HFFc6 (cell line): Measurements from ENCODE around the gene CRTC3. TPM values are rescaled to one million over a fixed set of nuclear protein-coding genes. Genes with fewer than 3 reads are reported as not detected.
A peak's percentile ranks its signal among the peaks of the same experiment; 100 is the strongest.

Source experiments
- DNase-seq: peaks from one replicate; pipeline ENCODE4 v3.0.0-alpha.2; 2018
- H3K27ac Mint-ChIP-seq: 2 replicates; pipeline ENCODE4 v1.8.0; 2020; ENCODE audit warnings: mild to moderate bottlenecking, mixed read lengths
- H3K27me3 Mint-ChIP-seq: 2 replicates; pipeline ENCODE4 v1.8.0; 2021; ENCODE audit warnings: mild to moderate bottlenecking, moderate library complexity, mixed read lengths; ENCODE audit not compliant: insufficient read depth
- H3K36me3 Mint-ChIP-seq: 2 replicates; pipeline ENCODE4 v1.8.0; 2021; ENCODE audit warnings: low read depth, mixed read lengths
- H3K4me1 Mint-ChIP-seq: 2 replicates; pipeline ENCODE4 v1.8.0; 2020; ENCODE audit warnings: low read depth, mixed read lengths
- H3K4me3 Mint-ChIP-seq: 2 replicates; pipeline ENCODE4 v1.8.0; 2020; ENCODE audit warnings: mild to moderate bottlenecking, moderate library complexity, mixed read lengths
- H3K9me3 Mint-ChIP-seq: 2 replicates; pipeline ENCODE4 v1.8.0; 2020; ENCODE audit warnings: mild to moderate bottlenecking, mixed read lengths
- total RNA-seq, 6 experiments: library from RNA; stranded (reverse); fragmentation: NEBNext Ultra II Directional; extraction: Animal tissue kit (Norgen Biotek cat#: 25700); gene quantifications; 2 replicates in 1 of 6; 3 replicates in 5 of 6; pipeline ENCODE4 v1.2.3, GENCODE V29; 2021
- TF ChIP-seq, protein P1 (sequence below): fragments of 200-600 bp; sonication (generic); IDR thresholded peaks from 2 replicates; pipeline ENCODE4 v1.5.0; 2021; ENCODE audit warnings: antibody characterized with exemption, mild to moderate bottlenecking

Gene CRTC3
- total RNA-seq, 6 experiments from 2014 or later, result 21.5 to 24.3 (median 23.5) TPM

DNA sequence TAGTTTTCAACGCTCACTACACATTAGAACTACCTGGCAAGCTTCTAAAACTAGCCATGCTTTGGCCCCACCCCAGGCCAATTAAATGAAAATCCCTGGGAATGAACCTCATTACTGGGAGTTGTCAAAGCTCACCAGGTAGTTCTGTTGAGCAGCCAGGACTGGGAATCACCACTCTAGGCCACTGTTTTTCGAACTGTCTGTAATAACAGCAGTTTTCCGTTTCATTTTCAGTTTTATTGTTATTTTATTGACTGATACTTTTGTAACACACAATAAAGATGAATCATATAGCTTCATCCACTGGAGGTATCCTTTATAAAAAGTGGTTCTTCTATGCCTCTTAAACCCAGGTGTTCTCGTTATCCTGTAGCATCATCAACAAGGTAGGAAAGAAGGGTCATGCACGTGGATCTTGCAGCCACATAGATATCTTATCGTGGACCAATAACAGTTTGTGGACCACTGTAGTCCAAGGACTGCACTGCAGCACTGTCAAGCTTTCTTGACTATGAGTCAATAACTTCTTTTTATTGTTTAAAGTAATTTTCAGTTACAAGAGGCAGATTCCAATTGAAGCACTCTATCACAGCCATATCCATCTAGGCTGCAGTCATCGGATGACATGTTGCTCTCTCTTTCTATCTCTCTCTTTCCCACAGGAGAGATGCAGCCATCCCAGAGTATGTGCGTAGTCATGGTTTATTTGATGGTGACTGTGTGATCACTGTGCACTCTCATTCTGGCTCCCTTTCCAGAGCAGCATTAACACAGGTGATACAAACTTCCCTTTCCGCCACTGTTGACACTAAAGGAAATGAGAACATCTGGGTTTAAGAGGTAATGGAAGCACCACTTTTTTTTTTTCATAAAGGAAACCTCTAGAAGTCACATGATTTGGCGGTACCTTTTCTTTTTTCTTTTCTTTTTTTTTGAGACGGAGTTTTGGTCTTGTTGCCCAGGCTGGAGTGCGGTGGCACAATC is 148.4 kb downstream of the CRTC3 start:
- no peak for DNase-seq
- Mint-ChIP-seq H3K4me1 (peaks cover 41% of the 10 kb centered on the region), H3K27ac (no peak overlapping the region), H3K4me3 (no peak overlapping the region), H3K36me3 (peaks cover 5% of the 10 kb centered on the region; the same call in 1 of the 2 replicates), H3K27me3 (peaks cover 16% of the 10 kb centered on the region), H3K9me3 (no peaks in the 10 kb centered on the region)
- TF ChIP-seq, protein P1, sequence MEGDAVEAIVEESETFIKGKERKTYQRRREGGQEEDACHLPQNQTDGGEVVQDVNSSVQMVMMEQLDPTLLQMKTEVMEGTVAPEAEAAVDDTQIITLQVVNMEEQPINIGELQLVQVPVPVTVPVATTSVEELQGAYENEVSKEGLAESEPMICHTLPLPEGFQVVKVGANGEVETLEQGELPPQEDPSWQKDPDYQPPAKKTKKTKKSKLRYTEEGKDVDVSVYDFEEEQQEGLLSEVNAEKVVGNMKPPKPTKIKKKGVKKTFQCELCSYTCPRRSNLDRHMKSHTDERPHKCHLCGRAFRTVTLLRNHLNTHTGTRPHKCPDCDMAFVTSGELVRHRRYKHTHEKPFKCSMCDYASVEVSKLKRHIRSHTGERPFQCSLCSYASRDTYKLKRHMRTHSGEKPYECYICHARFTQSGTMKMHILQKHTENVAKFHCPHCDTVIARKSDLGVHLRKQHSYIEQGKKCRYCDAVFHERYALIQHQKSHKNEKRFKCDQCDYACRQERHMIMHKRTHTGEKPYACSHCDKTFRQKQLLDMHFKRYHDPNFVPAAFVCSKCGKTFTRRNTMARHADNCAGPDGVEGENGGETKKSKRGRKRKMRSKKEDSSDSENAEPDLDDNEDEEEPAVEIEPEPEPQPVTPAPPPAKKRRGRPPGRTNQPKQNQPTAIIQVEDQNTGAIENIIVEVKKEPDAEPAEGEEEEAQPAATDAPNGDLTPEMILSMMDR, result no peak

DNA sequence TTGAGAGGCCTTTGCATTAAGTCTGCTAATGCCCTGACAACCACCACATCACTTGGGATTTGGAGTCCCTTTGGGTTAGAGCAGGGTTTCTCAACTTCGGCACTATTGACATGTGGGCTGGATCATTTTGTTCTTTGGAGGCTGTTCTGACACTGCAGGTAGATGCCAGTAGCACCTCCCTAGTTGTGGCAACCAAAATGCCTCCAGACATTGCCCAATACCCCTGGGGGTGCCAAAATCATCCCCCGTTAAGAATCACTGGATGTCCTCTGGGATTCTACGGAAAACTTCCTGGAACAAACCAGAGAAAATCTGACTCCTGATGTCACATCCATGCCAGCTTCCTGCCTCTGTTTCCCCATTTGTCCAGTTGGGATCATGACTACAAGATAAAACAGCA is 150.2 kb downstream of the CRTC3 start:
- Mint-ChIP-seq H3K27ac (peak overlapping the region; percentile 97), H3K36me3 (peaks cover 5% of the 10 kb centered on the region; the same call in 1 of the 2 replicates), H3K4me3 (no peak overlapping the region; the same call in 1 of the 2 replicates), H3K27me3 (peaks cover 8% of the 10 kb centered on the region), H3K9me3 (no peaks in the 10 kb centered on the region), H3K4me1 (peaks cover 47% of the 10 kb centered on the region)
- no peak for DNase-seq
- TF ChIP-seq, protein P1, result no peak

DNA sequence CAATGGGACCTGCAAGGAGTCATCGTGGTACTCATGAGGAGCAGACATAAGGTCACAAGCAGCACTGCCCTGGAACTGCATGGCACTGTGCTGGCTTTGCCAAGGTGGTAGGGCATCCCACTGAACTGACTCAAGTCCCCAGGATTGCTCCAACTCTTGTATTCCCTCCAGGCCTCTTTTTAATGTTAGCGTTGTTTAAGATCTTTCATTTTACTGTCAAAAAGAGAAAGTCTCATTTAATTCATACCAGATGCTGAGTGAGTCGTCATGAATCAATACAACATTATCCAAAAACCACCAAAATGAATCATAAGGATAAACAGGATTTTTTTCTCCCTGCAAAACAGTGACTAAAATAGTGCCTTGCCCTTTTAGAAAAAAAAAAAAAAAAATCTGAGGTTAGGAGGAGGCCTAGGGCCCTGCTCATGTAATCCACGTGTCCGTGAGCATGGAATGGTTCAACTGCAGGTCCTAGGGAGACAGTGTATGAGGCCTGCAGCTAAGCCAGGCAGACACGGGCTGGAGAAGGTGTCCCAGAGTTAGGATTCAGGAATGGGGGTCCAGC is 150.7 kb downstream of the CRTC3 start:
- Mint-ChIP-seq H3K4me3 (no peak overlapping the region), H3K27ac (peak overlapping the region; percentile 97), H3K27me3 (peaks cover 6% of the 10 kb centered on the region), H3K36me3 (peaks cover 5% of the 10 kb centered on the region; the same call in 1 of the 2 replicates), H3K4me1 (peaks cover 47% of the 10 kb centered on the region), H3K9me3 (no peaks in the 10 kb centered on the region)
- DNase-seq, result peak; percentile 96
- TF ChIP-seq, protein P1, result no peak

DNA sequence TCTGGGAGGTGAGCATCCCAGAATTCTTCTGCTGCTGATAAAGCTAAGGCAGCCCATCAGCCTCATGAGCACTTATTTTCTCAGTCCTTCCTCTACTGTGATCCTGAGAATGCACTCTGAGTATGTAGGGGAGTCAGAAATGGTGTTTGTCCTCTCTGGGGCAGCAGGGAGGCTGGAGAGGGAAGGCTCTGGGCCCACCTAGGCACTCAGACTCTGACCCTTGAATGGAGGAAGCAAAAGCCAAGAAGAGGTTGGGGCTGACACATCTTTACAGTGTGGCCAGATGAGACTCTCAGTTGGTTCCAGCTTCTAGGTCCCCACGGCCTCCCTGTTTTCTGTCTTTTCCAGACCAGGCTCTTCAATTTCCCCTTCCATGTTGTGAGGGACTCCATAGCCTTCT is 151.3 kb downstream of the CRTC3 start:
- Mint-ChIP-seq H3K4me3 (peak overlapping the region; percentile 45), H3K36me3 (peaks cover 5% of the 10 kb centered on the region; the same call in 1 of the 2 replicates), H3K27me3 (peaks cover 6% of the 10 kb centered on the region), H3K27ac (peak overlapping the region; percentile 97), H3K9me3 (no peaks in the 10 kb centered on the region), H3K4me1 (peaks cover 47% of the 10 kb centered on the region)
- DNase-seq, result no peak
- TF ChIP-seq, protein P1, result no peak

DNA sequence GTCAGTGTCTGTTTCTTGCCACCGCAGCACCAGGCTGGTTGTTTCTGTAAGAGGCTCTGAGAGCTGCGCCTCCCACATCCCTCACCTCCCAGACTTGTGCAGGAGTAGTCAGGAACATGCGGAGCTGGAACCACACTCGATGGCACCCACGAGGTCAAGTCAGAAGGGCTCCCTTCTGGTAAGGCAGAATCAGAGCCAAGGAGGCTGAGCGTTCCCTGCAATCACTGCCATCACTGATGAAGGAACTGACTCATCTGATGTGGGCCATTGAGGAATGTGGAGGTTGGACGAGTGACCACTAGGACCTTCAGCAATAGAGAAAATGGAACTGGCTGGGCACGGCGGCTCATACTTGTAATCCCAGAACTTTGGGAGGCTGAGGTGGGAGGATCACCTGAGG is 151.8 kb downstream of the CRTC3 start:
- H3K27me3 Mint-ChIP-seq, result peaks cover 6% of the 10 kb centered on the region
- H3K4me1 Mint-ChIP-seq, result peaks cover 50% of the 10 kb centered on the region
- peak overlapping the region; percentile 97 for H3K27ac Mint-ChIP-seq
- peaks cover 5% of the 10 kb centered on the region; the same call in 1 of the 2 replicates for H3K36me3 Mint-ChIP-seq
- DNase-seq, result peak; percentile 94
- H3K4me3 Mint-ChIP-seq, result peak overlapping the region; percentile 45
- no peaks in the 10 kb centered on the region for H3K9me3 Mint-ChIP-seq
- TF ChIP-seq, protein P1, result no peak
